GM13977 (cell line): ENCODE measurements around the gene CXCL17.

Source experiments
- DNase-seq: peaks from one replicate; pipeline ENCODE4 v3.0.0; 2012; ENCODE audit warnings: low spot score
- CTCF ChIP-seq: IDR thresholded peaks from 2 replicates; pipeline ENCODE4 v1.5.1; 2012; ENCODE audit warnings: mild to moderate bottlenecking, control low read depth; ENCODE audit not compliant: insufficient read depth; ENCODE audit errors: extremely low read depth, missing control alignments
- in situ Hi-C: fragments of 300-500 bp; cut with MboI; formaldehyde crosslinking; loops from one replicate; pipeline ENCODE4 v1.12.0; 2022; ENCODE audit warnings: low sequenced_read_pairs, low pct_unique_long_range_greater_than_20kb, mixed read lengths, inconsistent platforms; ENCODE audit not compliant: unreplicated experiment

CXCL17 gene

GRCh38 chr19:42380155-42380554 lies 62.6 kb downstream of the CXCL17 start:
- in situ Hi-C loops = no loop called here
- DNase-seq = no peak
- TF ChIP-seq CTCF = no peak
